Endothelial cell of umbilical vein (primary cell): ENCODE data around the gene SCAMP4. TPM values are rescaled to one million over a fixed set of nuclear protein-coding genes. Genes with fewer than 3 reads are reported as not detected.

Experiments
- BruUV-seq: library from RNA; stranded (reverse); fragments of 400-500 nt; replicated peaks from 2 replicates; lab custom pipeline; 2021; lab: Mats Ljungman, UMichigan
- CTCF ChIA-PET: fragments of 300-600, 350-600 bp; sonication (Branson Sonifier 250); formaldehyde crosslinking; loops from one replicate; lab custom pipeline; 2021; ENCODE audit warnings: antibody characterized with exemption, inconsistent platforms; lab: Charles Lee
- POLR2A ChIA-PET: fragments of 300-600, 350-600 bp; sonication (Branson Sonifier 250); formaldehyde crosslinking; loops from one replicate; lab custom pipeline; 2021; ENCODE audit warnings: antibody characterized with exemption, inconsistent platforms; lab: Charles Lee
- DNase-seq: peaks from one replicate; pipeline ENCODE4 v3.0.0-alpha.2; 2011; ENCODE audit warnings: low read depth, low spot score
- FAIRE-seq: peaks from 2 replicates; lab custom pipeline; 2011; peaks lifted over from hg19 to GRCh38; lab: Jason Lieb, UNC
- H2AFZ ChIP-seq: 2 replicates; pipeline ENCODE4 v1.6.0; 2012; ENCODE audit warnings: low read depth, low read length, control low read depth, inconsistent platforms
- H3K27ac ChIP-seq: 2 replicates; pipeline ENCODE4 v1.5.1; 2011; ENCODE audit warnings: low read depth, mild to moderate bottlenecking, control low read depth, low read length, moderate library complexity; ENCODE audit not compliant: insufficient read depth
- H3K27me3 ChIP-seq, 2 experiments: 2 replicates each; pipeline versions ENCODE4 v1.6.0 to v1.6.1; 2011; ENCODE audit warnings: low read length in 2 of 2, mixed read lengths in 1 of 2; ENCODE audit not compliant: control insufficient read depth in 2 of 2, insufficient read depth in 2 of 2
- H3K36me3 ChIP-seq, 2 experiments: 2 replicates in 1 of 2; 3 replicates in 1 of 2; pipeline ENCODE4 v1.5.1; 2011; ENCODE audit warnings: low read length in 2 of 2, mild to moderate bottlenecking in 1 of 2, moderate library complexity in 1 of 2; ENCODE audit not compliant: control insufficient read depth in 2 of 2, insufficient read depth in 2 of 2; ENCODE audit errors: extremely low read depth in 1 of 2
- H3K4me1 ChIP-seq: 3 replicates; pipeline ENCODE4 v1.5.1; 2011; ENCODE audit warnings: mild to moderate bottlenecking, low read length; ENCODE audit not compliant: control insufficient read depth, insufficient read depth; ENCODE audit errors: extremely low read depth
- H3K4me2 ChIP-seq: 2 replicates; pipeline ENCODE4 v1.6.1; 2011; ENCODE audit warnings: low read length, control low read depth, mixed read lengths; ENCODE audit not compliant: insufficient read depth
- H3K4me3 ChIP-seq, 3 experiments: fragments of 200-600 bp in 1 of 3; sonication (generic), shearing (Covaris generic) in 1 of 3; replicated peaks in 1 of 3; 2 replicates each; pipeline ENCODE4 v1.5.1; 2011 to 2016; ENCODE audit warnings: control low read depth in 3 of 3, low read length in 3 of 3, mild to moderate bottlenecking in 2 of 3, inconsistent platforms in 1 of 3, low read depth in 1 of 3, moderate library complexity in 1 of 3; ENCODE audit not compliant: insufficient read depth in 1 of 3
- H3K79me2 ChIP-seq: 2 replicates; pipeline ENCODE4 v1.6.0; 2012; ENCODE audit warnings: low read length, inconsistent platforms; ENCODE audit not compliant: control insufficient read depth, insufficient read depth
- H3K9ac ChIP-seq: replicated peaks from 2 replicates; pipeline ENCODE3; 2011; ENCODE audit warnings: low read length, control low read depth; ENCODE audit not compliant: insufficient read depth; ENCODE audit errors: extremely low read depth
- H3K9me1 ChIP-seq: replicated peaks from 3 replicates; pipeline ENCODE4 v1.6.0; 2011; ENCODE audit warnings: mild to moderate bottlenecking, low read length; ENCODE audit not compliant: control insufficient read depth, insufficient read depth; ENCODE audit errors: extremely low read depth
- H3K9me3 ChIP-seq: replicated peaks from 2 replicates; pipeline ENCODE4 v1.5.1; 2012; ENCODE audit warnings: low read length, inconsistent platforms; ENCODE audit not compliant: control insufficient read depth, insufficient read depth
- H4K20me1 ChIP-seq: replicated peaks from 2 replicates; pipeline ENCODE3; 2011; ENCODE audit warnings: mild to moderate bottlenecking, low read length; ENCODE audit not compliant: control insufficient read depth, insufficient read depth; ENCODE audit errors: extremely low read depth
- EZH2 ChIP-seq: IDR thresholded peaks from 2 replicates; pipeline ENCODE4 v1.6.1; 2012; ENCODE audit warnings: borderline replicate concordance, low read depth, mild to moderate bottlenecking, moderate library complexity, low read length, inconsistent platforms; ENCODE audit not compliant: severe bottlenecking
- FOS ChIP-seq: IDR thresholded peaks from 2 replicates; pipeline ENCODE4 v1.6.1; 2011; ENCODE audit warnings: mild to moderate bottlenecking, low read length, moderate library complexity, borderline replicate concordance; ENCODE audit not compliant: insufficient read depth
- GATA2 ChIP-seq: IDR thresholded peaks from 2 replicates; pipeline ENCODE4 v1.7.0; 2011; ENCODE audit warnings: low read depth, mild to moderate bottlenecking, moderate library complexity, mixed read lengths, low read length; ENCODE audit not compliant: insufficient read length, insufficient read depth
- JUN ChIP-seq: IDR thresholded peaks from 2 replicates; pipeline ENCODE4 v1.6.1; 2011; ENCODE audit warnings: borderline replicate concordance, low read depth; ENCODE audit not compliant: insufficient read length, insufficient read depth
- MYC ChIP-seq: IDR thresholded peaks from one replicate; pipeline ENCODE4 v1.6.1; 2011; ENCODE audit warnings: mild to moderate bottlenecking, low read depth, low read length
- POLR2A ChIP-seq: IDR thresholded peaks from 2 replicates; pipeline ENCODE4 v1.6.1; 2012; ENCODE audit warnings: low read depth, mild to moderate bottlenecking, control low read depth, low read length
- POLR2AphosphoS5 ChIP-seq: IDR thresholded peaks from 2 replicates; pipeline ENCODE4 v1.6.1; 2012; ENCODE audit warnings: low read depth, mild to moderate bottlenecking, control low read depth, low read length, moderate library complexity; ENCODE audit not compliant: insufficient read depth
- dilution Hi-C: fragments of 300-500 bp; cut with MboI; formaldehyde crosslinking; loops from one replicate; pipeline ENCODE4 v1.15.0; 2019; ENCODE audit warnings: low sequenced_read_pairs; ENCODE audit not compliant: extremely low pct_ligation_motif_present
- intact Hi-C: fragments of 100-400 bp; cut with micrococcal nuclease; formaldehyde crosslinking; loops from one replicate; pipeline ENCODE4 v1.10.0; 2022
- polyA plus RNA-seq, 4 experiments: library from polyadenylated mRNA; depleted of rRNA in 3 of 4; stranded (reverse) in 3 of 4; unstranded in 1 of 4; fragments of >200 nt; gene quantifications; 2 replicates each; pipeline versions ENCODE4 v1.2.1 to v1.2.3, GENCODE V29; 2011 to 2012; ENCODE audit warnings: missing spikeins in 1 of 4
- total RNA-seq: library from RNA; stranded (reverse); gene quantifications from 2 replicates; pipeline ENCODE4 v1.2.3, GENCODE V29; 2021
- TF ChIP-seq, protein P1 (sequence below): IDR thresholded peaks from 2 replicates; pipeline ENCODE4 v1.6.1; 2011; ENCODE audit not compliant: insufficient read depth, insufficient read length
- TF ChIP-seq, protein P2 (sequence below), 2 donors: IDR thresholded peaks; 1 replicate in 1 of 2; 2 replicates in 1 of 2; pipeline ENCODE4 v1.5.1; 2011; ENCODE audit warnings: low read length in 2 of 2, mild to moderate bottlenecking in 2 of 2, moderate library complexity in 2 of 2, control low read depth in 1 of 2, inconsistent platforms in 1 of 2, low read depth in 1 of 2; ENCODE audit not compliant: insufficient read depth in 1 of 2; ENCODE audit errors: extremely low read depth in 1 of 2

Gene SCAMP4
- total and polyA plus RNA-seq, 2 donors (not counting 3 experiments of a cell fraction or from before 2014, with no cell fraction given): 24.4 to 68.2 TPM

DNA sequence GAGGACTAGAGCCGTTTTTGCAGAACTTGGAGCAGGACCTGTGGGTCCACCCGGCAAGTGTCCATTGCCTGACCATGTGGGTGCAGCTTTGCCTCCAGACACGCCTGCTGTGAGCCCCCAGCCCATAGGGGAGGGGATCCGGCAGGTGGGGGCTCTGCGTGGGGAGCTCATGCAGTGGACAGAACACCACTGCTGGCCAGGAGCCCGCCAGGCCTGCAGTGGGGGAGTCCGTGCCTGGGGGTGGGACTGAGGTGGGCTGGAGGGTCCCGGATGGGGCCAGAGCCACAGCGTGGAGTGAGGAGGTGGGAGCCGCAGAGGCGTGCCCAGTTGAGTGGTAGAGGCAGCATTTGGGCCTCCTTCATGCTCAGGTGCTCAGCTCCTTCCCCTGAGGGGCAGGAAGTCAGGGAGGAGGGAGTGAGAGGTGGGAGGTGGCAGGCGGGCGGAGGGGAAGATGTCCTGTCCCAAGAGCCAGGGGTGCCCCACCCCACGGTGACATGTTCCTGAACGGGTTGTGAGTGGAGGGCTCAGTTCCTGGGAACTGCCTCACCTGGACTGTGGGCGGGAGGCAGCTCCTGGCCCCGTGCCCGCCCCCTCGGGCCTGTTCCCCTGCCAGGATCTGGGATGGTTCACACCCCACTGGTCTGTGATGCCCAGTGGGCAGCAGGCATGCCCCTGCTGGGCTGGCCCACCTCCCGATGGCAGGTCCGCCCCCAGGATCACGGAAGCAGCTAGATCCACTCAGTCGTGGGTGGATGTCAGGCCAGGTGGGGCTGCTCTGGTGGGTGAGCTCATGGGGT lies 8.8 kb downstream of the SCAMP4 start:
- no peak for DNase-seq
- Histone ChIP-seq H3K79me2 (peaks cover 32% of the 10 kb centered on the region), H3K9ac (no peak overlapping the region), H3K9me1 (no peaks in the 10 kb centered on the region), H3K27me3 (no peaks in the 10 kb centered on the region), H3K27ac (no peak overlapping the region), H3K4me3 (no peak overlapping the region), H2AFZ (no peak overlapping the region), H3K9me3 (no peaks in the 10 kb centered on the region), H3K36me3 (peaks cover 3 to 16% of the 10 kb centered on the region in 2 experiments), H4K20me1 (no peaks in the 10 kb centered on the region), H3K4me2 (no peak overlapping the region), H3K4me1 (no peaks in the 10 kb centered on the region)
- intact Hi-C loops (no loop called here), dilution Hi-C loops (no loop called here)
- no peak for TF ChIP-seq FOS
- FAIRE-seq: no peak
- POLR2A ChIA-PET: no interaction called here
- CTCF ChIA-PET: no interaction called here
- BruUV-seq: no TSS peak

DNA sequence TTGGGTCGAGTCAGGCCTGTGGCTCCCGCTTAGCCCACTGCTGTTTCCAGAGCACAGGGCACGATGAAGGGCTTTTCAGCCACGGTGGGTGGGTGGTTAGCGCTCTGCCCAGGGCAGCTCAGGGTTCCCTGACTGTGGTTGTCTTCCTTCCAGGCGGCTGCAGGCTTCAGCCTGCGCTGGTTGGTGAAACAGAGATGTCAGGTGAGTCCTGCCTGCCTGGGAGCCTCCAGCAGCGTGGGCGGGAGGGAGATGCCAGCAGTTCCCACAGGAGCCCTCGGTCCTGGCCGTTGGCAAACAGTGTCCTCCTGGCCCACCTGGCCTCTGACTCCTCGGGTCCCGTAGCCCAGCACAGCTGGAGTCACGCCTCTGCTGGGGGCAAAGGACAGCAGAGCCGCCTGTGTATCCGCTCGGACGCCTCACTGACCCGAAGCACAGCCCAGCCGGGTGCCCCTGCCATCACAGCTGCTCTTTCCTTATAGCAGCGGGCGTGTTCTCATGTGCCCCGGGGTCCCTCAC lies 9.7 kb downstream of the SCAMP4 start:
- no peak overlapping the region for H3K27ac ChIP-seq
- H4K20me1 ChIP-seq: no peaks in the 10 kb centered on the region
- peaks cover 23% of the 10 kb centered on the region for H3K79me2 ChIP-seq
- H3K4me2 ChIP-seq: no peak overlapping the region
- BruUV-seq: no TSS peak
- H3K27me3 ChIP-seq: no peaks in the 10 kb centered on the region
- ChIA-PET CTCF (interaction anchor here (0.9 kb wide), 1 partner anchor 50 kb away, joined by 5 read pairs; no protein-coding TSS in a partner anchor), POLR2A (no interaction called here)
- H3K9me1 ChIP-seq: no peaks in the 10 kb centered on the region
- H2AFZ ChIP-seq: no peak overlapping the region
- intact Hi-C loops: no loop called here
- no peaks in the 10 kb centered on the region for H3K4me1 ChIP-seq
- TF ChIP-seq, protein P1, sequence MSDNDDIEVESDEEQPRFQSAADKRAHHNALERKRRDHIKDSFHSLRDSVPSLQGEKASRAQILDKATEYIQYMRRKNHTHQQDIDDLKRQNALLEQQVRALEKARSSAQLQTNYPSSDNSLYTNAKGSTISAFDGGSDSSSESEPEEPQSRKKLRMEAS: no peak
- no peak for TF ChIP-seq JUN
- no peak for TF ChIP-seq MYC
- no peak for TF ChIP-seq FOS
- no peak for TF ChIP-seq POLR2A
- no peak for TF ChIP-seq EZH2
- TF ChIP-seq POLR2AphosphoS5: no peak
- TF ChIP-seq, protein P2, sequence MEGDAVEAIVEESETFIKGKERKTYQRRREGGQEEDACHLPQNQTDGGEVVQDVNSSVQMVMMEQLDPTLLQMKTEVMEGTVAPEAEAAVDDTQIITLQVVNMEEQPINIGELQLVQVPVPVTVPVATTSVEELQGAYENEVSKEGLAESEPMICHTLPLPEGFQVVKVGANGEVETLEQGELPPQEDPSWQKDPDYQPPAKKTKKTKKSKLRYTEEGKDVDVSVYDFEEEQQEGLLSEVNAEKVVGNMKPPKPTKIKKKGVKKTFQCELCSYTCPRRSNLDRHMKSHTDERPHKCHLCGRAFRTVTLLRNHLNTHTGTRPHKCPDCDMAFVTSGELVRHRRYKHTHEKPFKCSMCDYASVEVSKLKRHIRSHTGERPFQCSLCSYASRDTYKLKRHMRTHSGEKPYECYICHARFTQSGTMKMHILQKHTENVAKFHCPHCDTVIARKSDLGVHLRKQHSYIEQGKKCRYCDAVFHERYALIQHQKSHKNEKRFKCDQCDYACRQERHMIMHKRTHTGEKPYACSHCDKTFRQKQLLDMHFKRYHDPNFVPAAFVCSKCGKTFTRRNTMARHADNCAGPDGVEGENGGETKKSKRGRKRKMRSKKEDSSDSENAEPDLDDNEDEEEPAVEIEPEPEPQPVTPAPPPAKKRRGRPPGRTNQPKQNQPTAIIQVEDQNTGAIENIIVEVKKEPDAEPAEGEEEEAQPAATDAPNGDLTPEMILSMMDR (IDR thresholded peaks at IDR 0.05; ENCODE audit: extremely low read depth in 1 of 2, insufficient read depth in 1 of 2, low read depth in 1 of 2, low read length in 2 of 2): no peak
- no peak for TF ChIP-seq GATA2
- no peaks in the 10 kb centered on the region for H3K9me3 ChIP-seq
- DNase-seq (no peak), FAIRE-seq (no peak)
- H3K4me3 ChIP-seq: no peak overlapping the region
- dilution Hi-C loops: no loop called here
- H3K9ac ChIP-seq: no peak overlapping the region
- H3K36me3 ChIP-seq: peaks cover 5 to 18% of the 10 kb centered on the region in 2 experiments
